Measurements from ENCODE around the gene WDR20. TPM values are rescaled to one million over a fixed set of nuclear protein-coding genes. Genes with fewer than 3 reads are reported as not detected.

Gene WDR20
- total and polyA plus RNA-seq, 7 donors, result 13.8 to 32.1 (median 21.0) TPM

- intact Hi-C loops (cut with DNase I), result no loop called here
- Histone ChIP-seq H3K27me3 (no peaks in the 10 kb centered on the region), H3K9me3 (no peaks in the 10 kb centered on the region), H3K4me3 (no peak overlapping the region), H3K27ac (no peak overlapping the region), H3K36me3 (peaks cover 0 to 18% (median 3%) of the 10 kb centered on the region in 4 donors), H3K4me1 (no peaks in the 10 kb centered on the region)
- DNase-seq, result no peak
- WGBS, 2 donors, result 85 to 89% methylated on average over 8 of the region's 8 CpGs
- no peak for TF ChIP-seq CTCF (IDR thresholded peaks at IDR 0.05)
- no peak for TF ChIP-seq POLR2A (IDR thresholded peaks at IDR 0.05)
- no peak for TF ChIP-seq POLR2AphosphoS5 (IDR thresholded peaks at IDR 0.05)
These were observed 108.4 kb downstream of the WDR20 start for GRCh38 chr14:102248121-102248520.

GRCh38 chr14:102249041-102249440 lies 109.3 kb downstream of the WDR20 start:
- no peak overlapping the region for H3K27ac ChIP-seq
- DNase-seq, result no peak
- peaks cover 0 to 18% (median 3%) of the 10 kb centered on the region in 4 donors for H3K36me3 ChIP-seq
- WGBS, 2 donors, result 94 to 95% methylated on average over 12 of the region's 12 CpGs
- H3K27me3 ChIP-seq, result no peaks in the 10 kb centered on the region
- no peak overlapping the region for H3K4me3 ChIP-seq
- intact Hi-C loops (cut with DNase I), result no loop called here
- H3K4me1 ChIP-seq, result no peaks in the 10 kb centered on the region
- TF ChIP-seq POLR2AphosphoS5 (IDR thresholded peaks at IDR 0.05) (no peak), EP300 (IDR thresholded peaks at IDR 0.05) (no peak), CTCF (IDR thresholded peaks at IDR 0.05) (no peak), POLR2A (IDR thresholded peaks at IDR 0.05) (no peak)
- H3K9me3 ChIP-seq, result no peaks in the 10 kb centered on the region

GRCh38 chr14:102249981-102250380 lies 110.3 kb downstream of the WDR20 start:
- Histone ChIP-seq H3K4me1 (no peaks in the 10 kb centered on the region), H3K4me3 (no peak overlapping the region), H3K9me3 (no peaks in the 10 kb centered on the region), H3K27me3 (no peaks in the 10 kb centered on the region), H3K27ac (no peak overlapping the region), H3K36me3 (peaks cover 0 to 18% (median 3%) of the 10 kb centered on the region in 4 donors)
- WGBS, 2 donors, result 91 to 95% methylated on average over 6 of the region's 6 CpGs
- intact Hi-C loops (cut with DNase I), result no loop called here
- no peak for DNase-seq
- no peak for TF ChIP-seq EP300 (IDR thresholded peaks at IDR 0.05)
- no peak for TF ChIP-seq POLR2A (IDR thresholded peaks at IDR 0.05)
- TF ChIP-seq POLR2AphosphoS5 (IDR thresholded peaks at IDR 0.05), result no peak
- TF ChIP-seq CTCF (IDR thresholded peaks at IDR 0.05), result no peak

GRCh38 chr14:102250636-102251035 lies 110.9 kb downstream of the WDR20 start:
- peaks cover 0 to 5% (median 0%) of the 10 kb centered on the region in 4 donors for H3K4me1 ChIP-seq
- no peak overlapping the region for H3K4me3 ChIP-seq
- no peaks in the 10 kb centered on the region for H3K9me3 ChIP-seq
- intact Hi-C loops (cut with DNase I), result no loop called here
- TF ChIP-seq POLR2A (IDR thresholded peaks at IDR 0.05) (no peak), CTCF (IDR thresholded peaks at IDR 0.05) (no peak), EP300 (IDR thresholded peaks at IDR 0.05) (no peak), POLR2AphosphoS5 (IDR thresholded peaks at IDR 0.05) (no peak)
- DNase-seq, result no peak
- no peak overlapping the region for H3K27ac ChIP-seq
- no peaks in the 10 kb centered on the region for H3K27me3 ChIP-seq
- WGBS, 2 donors, result 96% methylated on average over 15 of the region's 15 CpGs
- H3K36me3 ChIP-seq, result peaks cover 0 to 18% (median 3%) of the 10 kb centered on the region in 4 donors

- no peak overlapping the region for H3K27ac ChIP-seq
- TF ChIP-seq POLR2AphosphoS5 (IDR thresholded peaks at IDR 0.05) (no peak), POLR2A (IDR thresholded peaks at IDR 0.05) (no peak), CTCF (IDR thresholded peaks at IDR 0.05) (no peak), EP300 (IDR thresholded peaks at IDR 0.05) (no peak)
- no peaks in the 10 kb centered on the region for H3K9me3 ChIP-seq
- no peak for DNase-seq
- intact Hi-C loops (cut with DNase I), result no loop called here
- peaks cover 0 to 18% (median 3%) of the 10 kb centered on the region in 4 donors for H3K36me3 ChIP-seq
- no peak overlapping the region for H3K4me3 ChIP-seq
- peaks cover 0 to 5% (median 0%) of the 10 kb centered on the region in 4 donors for H3K4me1 ChIP-seq
- 94 to 95% methylated on average over 8 of the region's 8 CpGs for WGBS, 2 donors
- H3K27me3 ChIP-seq, result no peaks in the 10 kb centered on the region
These were observed 111.5 kb downstream of the WDR20 start for GRCh38 chr14:102251161-102251560.

Data from sigmoid colon (tissue), 7 donors.